HG03103 (cell line): ENCODE measurements around the gene ERC2.
"Not testable (repeated sequence)": the region's sequence is repeated elsewhere in the genome, so short reads cannot be mapped to it uniquely, and the experiment has no call there.

Experiments
- ATAC-seq: cut with Tn5 transposase; IDR thresholded peaks from one replicate; pipeline ENCODE4 v1.9.1; 2021; ENCODE audit warnings: low read depth; ENCODE audit not compliant: unreplicated experiment

Gene ERC2

GRCh38 chr3:56096999-56097398, 371.3 kb downstream of the ERC2 start:
- ATAC-seq: no peak

- ATAC-seq: no peak
Measured at GRCh38 chr3:56094170-56094569, 374.1 kb downstream of the ERC2 start.

GRCh38 chr3:56089739-56090138, 378.5 kb downstream of the ERC2 start:
- no peak for ATAC-seq

- ATAC-seq: no peak
Measured at GRCh38 chr3:56087451-56088053, 380.7 kb downstream of the ERC2 start.

GRCh38 chr3:56086355-56086754, 381.9 kb downstream of the ERC2 start:
- no peak for ATAC-seq

- ATAC-seq: no peak
Measured at GRCh38 chr3:56081246-56081645, 387.0 kb downstream of the ERC2 start.

GRCh38 chr3:56076746-56077145, 391.5 kb downstream of the ERC2 start:
- no peak for ATAC-seq

- no peak for ATAC-seq
Measured at GRCh38 chr3:56075089-56075488, 393.2 kb downstream of the ERC2 start.

GRCh38 chr3:56069766-56070165, 398.5 kb downstream of the ERC2 start:
- ATAC-seq: no peak

- not testable (repeated sequence) for ATAC-seq
Measured at GRCh38 chr3:56066405-56066804, 401.9 kb downstream of the ERC2 start.

- ATAC-seq: no peak
Measured at GRCh38 chr3:56064684-56065083, 403.6 kb downstream of the ERC2 start.

GRCh38 chr3:56061279-56061626, 407.0 kb downstream of the ERC2 start:
- no peak for ATAC-seq

GRCh38 chr3:56060521-56061278, 407.6 kb downstream of the ERC2 start:
- ATAC-seq: no peak

GRCh38 chr3:56059731-56060130, 408.5 kb downstream of the ERC2 start:
- no peak for ATAC-seq

- no peak for ATAC-seq
Measured at GRCh38 chr3:56055951-56056350, 412.3 kb downstream of the ERC2 start.

GRCh38 chr3:56055546-56055945, 412.7 kb downstream of the ERC2 start:
- no peak for ATAC-seq

GRCh38 chr3:56054844-56055243, 413.4 kb downstream of the ERC2 start:
- ATAC-seq: no peak

GRCh38 chr3:56053727-56054126, 414.5 kb downstream of the ERC2 start:
- no peak for ATAC-seq

GRCh38 chr3:56052188-56052587, 416.1 kb downstream of the ERC2 start:
- no peak for ATAC-seq

- no peak for ATAC-seq
Measured at GRCh38 chr3:56051052-56051451, 417.2 kb downstream of the ERC2 start.

GRCh38 chr3:56048946-56049345, 419.3 kb downstream of the ERC2 start:
- ATAC-seq: no peak

- no peak for ATAC-seq
Measured at GRCh38 chr3:56048331-56048730, 419.9 kb downstream of the ERC2 start.
